GM20000 (cell line): Measurements from ENCODE around the gene GRM1.

ENCODE experiments used
- DNase-seq: peaks from one replicate; pipeline ENCODE4 v3.0.0; 2012; ENCODE audit warnings: low spot score
- CTCF ChIP-seq: IDR thresholded peaks from 2 replicates; pipeline ENCODE4 v1.5.1; 2012; ENCODE audit warnings: mild to moderate bottlenecking, control low read depth; ENCODE audit errors: extremely low read depth, missing control alignments

GRM1 gene

GRCh38 chr6:146347690-146348089 is 318.8 kb downstream of the GRM1 start:
- no peak for TF ChIP-seq CTCF
- DNase-seq: no peak

GRCh38 chr6:146351018-146351417 is 322.2 kb downstream of the GRM1 start:
- DNase-seq: no peak
- TF ChIP-seq CTCF: no peak

DNA sequence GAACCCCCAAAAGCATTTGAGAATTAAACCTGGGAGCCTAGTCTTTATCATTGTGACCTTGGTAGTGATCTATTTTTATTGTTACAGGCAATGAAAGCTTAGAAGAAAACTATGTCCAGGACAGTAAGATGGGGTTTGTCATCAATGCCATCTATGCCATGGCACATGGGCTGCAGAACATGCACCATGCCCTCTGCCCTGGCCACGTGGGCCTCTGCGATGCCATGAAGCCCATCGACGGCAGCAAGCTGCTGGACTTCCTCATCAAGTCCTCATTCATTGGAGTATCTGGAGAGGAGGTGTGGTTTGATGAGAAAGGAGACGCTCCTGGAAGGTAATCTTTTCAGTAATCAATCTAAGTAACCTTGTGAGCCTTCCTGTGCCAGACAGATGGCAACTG is 323.3 kb downstream of the GRM1 start:
- no peak for TF ChIP-seq CTCF
- no peak for DNase-seq

DNA sequence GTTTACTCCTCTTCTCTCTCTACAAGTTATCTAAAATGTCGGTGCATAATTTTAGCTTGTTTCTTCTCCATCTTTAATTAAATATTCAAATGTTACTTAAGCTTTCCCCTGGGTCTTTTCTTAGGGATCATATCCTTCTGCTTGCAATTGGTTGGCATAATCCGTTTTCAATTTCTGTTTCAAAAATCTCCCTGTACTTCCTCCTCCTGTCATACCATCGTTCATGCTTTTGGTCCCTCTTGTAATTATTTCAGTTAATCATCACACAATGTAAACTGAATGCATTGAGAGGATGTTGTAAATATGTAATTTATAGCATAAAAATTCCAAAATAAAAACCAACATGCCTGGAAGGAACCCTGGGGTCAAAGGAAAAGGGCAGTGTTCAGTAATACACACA is 325.6 kb downstream of the GRM1 start:
- no peak for DNase-seq

DNA sequence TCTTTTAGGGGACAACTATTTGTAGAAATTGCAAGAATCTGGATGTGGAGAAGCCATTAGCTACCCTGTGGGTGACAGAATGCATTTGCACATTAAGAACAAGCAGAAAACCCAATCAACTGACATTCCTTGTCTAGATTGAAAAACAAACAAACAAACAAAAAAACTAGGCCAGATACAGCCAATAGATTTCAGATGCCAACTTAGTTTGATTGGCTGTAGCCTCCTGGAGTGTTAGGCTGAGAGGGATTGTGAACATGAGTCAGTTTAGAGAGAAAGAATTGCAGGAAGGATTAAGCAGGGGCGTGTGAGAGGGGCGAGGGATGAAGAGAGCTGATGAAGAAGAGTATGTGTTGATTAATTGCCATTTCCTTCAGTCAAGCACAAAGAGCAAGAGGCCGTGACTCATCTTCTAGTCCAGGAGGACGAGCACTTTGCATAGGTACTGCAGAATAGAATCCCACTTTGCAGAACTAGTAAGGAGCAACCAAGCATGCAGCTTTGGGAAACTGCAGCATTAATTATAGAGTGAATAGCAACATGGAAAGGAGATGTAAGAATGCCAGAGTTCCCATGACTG is 326.7 kb downstream of the GRM1 start:
- no peak for DNase-seq
- TF ChIP-seq CTCF: no peak

More for the DNA sequence above, 325.6 kb downstream of the GRM1 start:
- no peak for TF ChIP-seq CTCF

GRCh38 chr6:146357578-146358430 is 328.9 kb downstream of the GRM1 start:
- peak; percentile 5 for DNase-seq
- TF ChIP-seq CTCF: no peak

GRCh38 chr6:146358431-146359046 is 329.7 kb downstream of the GRM1 start:
- DNase-seq: no peak
- TF ChIP-seq CTCF: no peak
